Caco-2 (cell line): ENCODE results near the gene THRB. TPM values are rescaled to one million over a fixed set of nuclear protein-coding genes. Genes with fewer than 3 reads are reported as not detected.

ENCODE experiments used
- BruUV-seq: library from RNA; stranded (reverse); fragments of 400-500 nt; replicated peaks from 2 replicates; lab custom pipeline; 2021; lab: Mats Ljungman, UMichigan
- CTCF ChIA-PET: fragments of 300-600 bp; sonication (Branson Sonifier 250); formaldehyde crosslinking; loops from one replicate; lab custom pipeline; 2022; ENCODE audit warnings: antibody characterized with exemption; lab: Charles Lee
- POLR2A ChIA-PET: fragments of 300-600 bp; sonication (Branson Sonifier 250); formaldehyde crosslinking; loops from one replicate; lab custom pipeline; 2022; ENCODE audit warnings: antibody characterized with exemption; lab: Charles Lee
- DNase-seq, 2 experiments: peaks; one replicate each; pipeline versions ENCODE4 v3.0.0 to v3.0.0-alpha.2; 2020 to 2022
- H3K27me3 ChIP-seq: replicated peaks from 2 replicates; pipeline ENCODE4 v1.6.0; 2011; ENCODE audit warnings: low read length; ENCODE audit not compliant: control insufficient read depth, insufficient read depth
- H3K36me3 ChIP-seq: 2 replicates; pipeline ENCODE4 v1.5.1; 2011; ENCODE audit warnings: low read length; ENCODE audit not compliant: control insufficient read depth, insufficient read depth
- H3K4me1 ChIP-seq: fragments of 250-450 bp; sonication (Bioruptor Pico); 2 replicates; pipeline ENCODE4 v1.5.1; 2020; ENCODE audit warnings: mild to moderate bottlenecking
- H3K4me3 ChIP-seq: 2 replicates; pipeline ENCODE4 v1.5.1; 2011; ENCODE audit warnings: low read depth, mild to moderate bottlenecking, control low read depth, low read length
- H3K9me3 ChIP-seq: fragments of 250-450 bp; sonication (Bioruptor Pico); 2 replicates; pipeline ENCODE4 v1.5.1; 2020; ENCODE audit warnings: mild to moderate bottlenecking, moderate library complexity
- H3K27ac Mint-ChIP-seq: one replicate; pipeline ENCODE4 v1.8.0; 2022; ENCODE audit warnings: mixed read lengths; ENCODE audit not compliant: unreplicated experiment
- H3K27me3 Mint-ChIP-seq: one replicate; pipeline ENCODE4 v1.8.0; 2022; ENCODE audit warnings: mixed read lengths; ENCODE audit not compliant: insufficient read depth, unreplicated experiment
- H3K36me3 Mint-ChIP-seq: one replicate; pipeline ENCODE4 v1.8.0; 2022; ENCODE audit warnings: mild to moderate bottlenecking, mixed read lengths; ENCODE audit not compliant: insufficient read depth, unreplicated experiment
- H3K4me1 Mint-ChIP-seq: one replicate; pipeline ENCODE4 v1.8.0; 2022; ENCODE audit warnings: low read depth, mixed read lengths; ENCODE audit not compliant: unreplicated experiment
- H3K4me3 Mint-ChIP-seq: one replicate; pipeline ENCODE4 v1.8.0; 2022; ENCODE audit warnings: mild to moderate bottlenecking, moderate library complexity, mixed read lengths; ENCODE audit not compliant: unreplicated experiment
- H3K9me3 Mint-ChIP-seq: one replicate; pipeline ENCODE4 v1.8.0; 2022; ENCODE audit warnings: mixed read lengths; ENCODE audit not compliant: unreplicated experiment
- CTCF ChIP-seq, 2 experiments: fragments of 200-600 bp in 1 of 2; IDR thresholded peaks; 1 replicate in 1 of 2; 2 replicates in 1 of 2; pipeline versions ENCODE4 v1.5.1 to v1.8.0; 2011 to 2022; ENCODE audit warnings: antibody characterized with exemption in 1 of 2, control low read depth in 1 of 2, inconsistent platforms in 1 of 2, low read depth in 1 of 2, low read length in 1 of 2, mild to moderate bottlenecking in 1 of 2, moderate library complexity in 1 of 2; ENCODE audit not compliant: insufficient read depth in 1 of 2, severe bottlenecking in 1 of 2, unreplicated experiment in 1 of 2
- intact Hi-C: fragments of 100-400 bp; cut with micrococcal nuclease; formaldehyde crosslinking; loops from one replicate; pipeline ENCODE4 v1.10.0; 2022; ENCODE audit not compliant: unreplicated experiment
- total RNA-seq: library from RNA; stranded (reverse); gene quantifications from 2 replicates; pipeline ENCODE4 v1.2.3, GENCODE V29; 2022

Gene THRB
- total RNA-seq, 1 experiment from 2014 or later, result 19.4 TPM

- ChIA-PET CTCF (no interaction called here), POLR2A (no interaction called here)
- Mint-ChIP-seq H3K4me1 (no peaks in the 10 kb centered on the region), H3K9me3 (no peaks in the 10 kb centered on the region), H3K27me3 (no peaks in the 10 kb centered on the region), H3K27ac (no peak overlapping the region), H3K4me3 (no peak overlapping the region), H3K36me3 (no peaks in the 10 kb centered on the region)
- H3K4me1 ChIP-seq, result peaks cover 7% of the 10 kb centered on the region; the same call in 1 of the 2 replicates
- no peak overlapping the region for H3K4me3 ChIP-seq
- no TSS peak for BruUV-seq
- no peak for TF ChIP-seq CTCF (IDR thresholded peaks at IDR 0.05; ENCODE audit: insufficient read depth in 1 of 2, low read depth in 1 of 2, low read length in 1 of 2, severe bottlenecking in 1 of 2, unreplicated experiment in 1 of 2)
- H3K27me3 ChIP-seq, result no peaks in the 10 kb centered on the region
- no peaks in the 10 kb centered on the region for H3K36me3 ChIP-seq
- no peaks in the 10 kb centered on the region for H3K9me3 ChIP-seq
- no peak for DNase-seq
- intact Hi-C loops, result no loop called here
Observed at GRCh38 chr3:24401811-24402185, 92.9 kb downstream of the THRB start.

GRCh38 chr3:24401090-24401810 lies 93.4 kb downstream of the THRB start:
- Histone ChIP-seq H3K27me3 (no peaks in the 10 kb centered on the region), H3K36me3 (no peaks in the 10 kb centered on the region), H3K4me1 (peaks cover 7% of the 10 kb centered on the region; the same call in 1 of the 2 replicates), H3K4me3 (no peak overlapping the region), H3K9me3 (no peaks in the 10 kb centered on the region)
- Mint-ChIP-seq H3K27ac (no peak overlapping the region), H3K4me3 (no peak overlapping the region), H3K27me3 (no peaks in the 10 kb centered on the region), H3K4me1 (no peaks in the 10 kb centered on the region), H3K9me3 (no peaks in the 10 kb centered on the region), H3K36me3 (no peaks in the 10 kb centered on the region)
- no peak for DNase-seq
- no TSS peak for BruUV-seq
- ChIA-PET POLR2A (no interaction called here), CTCF (no interaction called here)
- TF ChIP-seq CTCF (IDR thresholded peaks at IDR 0.05; ENCODE audit: insufficient read depth in 1 of 2, low read depth in 1 of 2, low read length in 1 of 2, severe bottlenecking in 1 of 2, unreplicated experiment in 1 of 2), result no peak
- intact Hi-C loops, result no loop called here

- no peak for TF ChIP-seq CTCF (IDR thresholded peaks at IDR 0.05; ENCODE audit: insufficient read depth in 1 of 2, low read depth in 1 of 2, low read length in 1 of 2, severe bottlenecking in 1 of 2, unreplicated experiment in 1 of 2)
- no peak for DNase-seq
- Mint-ChIP-seq H3K27me3 (no peaks in the 10 kb centered on the region), H3K36me3 (no peaks in the 10 kb centered on the region), H3K4me1 (no peaks in the 10 kb centered on the region), H3K9me3 (no peaks in the 10 kb centered on the region), H3K27ac (no peak overlapping the region), H3K4me3 (no peak overlapping the region)
- intact Hi-C loops, result no loop called here
- CTCF ChIA-PET, result no interaction called here
- Histone ChIP-seq H3K36me3 (no peaks in the 10 kb centered on the region), H3K27me3 (no peaks in the 10 kb centered on the region), H3K4me1 (peaks cover 7% of the 10 kb centered on the region; the same call in 1 of the 2 replicates), H3K4me3 (no peak overlapping the region), H3K9me3 (no peaks in the 10 kb centered on the region)
- no TSS peak for BruUV-seq
- POLR2A ChIA-PET, result no interaction called here
Observed at GRCh38 chr3:24400450-24400849, 94.2 kb downstream of the THRB start.
